A549 (cell line): ENCODE results near the gene GJB2.

Experiments
- CEBPB ChIP-seq, 2 experiments: fragments of >200 bp in 1 of 2; sonication (Bioruptor Twin) in 1 of 2; formaldehyde crosslinking in 1 of 2; IDR thresholded peaks; 2 replicates each; pipeline ENCODE4 v1.6.1; 2012 to 2016
- CHD4 ChIP-seq: fragments of 200-600 bp; sonication (generic); IDR thresholded peaks from 2 replicates; pipeline ENCODE4 v1.6.1; 2016; ENCODE audit warnings: antibody characterized with exemption, mild to moderate bottlenecking, borderline replicate concordance
- POLR2A ChIP-seq: IDR thresholded peaks from 2 replicates; pipeline ENCODE4 v1.6.1; 2012; ENCODE audit warnings: mild to moderate bottlenecking, low read length
- TF ChIP-seq, protein P1 (sequence below): IDR thresholded peaks from 2 replicates; pipeline ENCODE4 v1.6.1; 2012
- TF ChIP-seq, protein P2 (sequence below): fragments of >200 bp; sonication (Bioruptor Twin); formaldehyde crosslinking; IDR thresholded peaks from 3 replicates; pipeline ENCODE4 v1.5.1; 2016
- TF ChIP-seq, protein P3 (sequence below): IDR thresholded peaks from 2 replicates; pipeline ENCODE4 v1.6.1; 2012; ENCODE audit warnings: low read depth, borderline replicate concordance

DNA sequence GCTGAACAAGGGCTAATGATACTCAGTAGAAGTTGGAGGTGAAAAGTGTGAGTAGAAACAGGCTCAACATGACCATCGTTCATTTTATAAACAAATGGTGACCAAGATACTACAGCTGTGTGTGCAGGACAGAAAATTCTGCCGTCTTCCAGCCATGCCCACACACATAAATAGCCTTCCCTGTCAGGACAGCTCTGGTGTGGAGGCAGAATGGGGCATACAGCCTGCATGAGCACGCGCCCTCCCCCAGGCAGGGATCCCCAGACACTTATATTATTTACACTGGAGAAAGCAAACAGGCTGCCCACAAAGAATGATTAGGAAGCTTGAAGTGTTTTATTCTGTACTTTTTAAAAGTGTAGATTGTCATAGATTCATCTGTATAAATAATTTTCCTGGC lies 52.3 kb downstream of the GJB2 start:
- TF ChIP-seq, protein P1, sequence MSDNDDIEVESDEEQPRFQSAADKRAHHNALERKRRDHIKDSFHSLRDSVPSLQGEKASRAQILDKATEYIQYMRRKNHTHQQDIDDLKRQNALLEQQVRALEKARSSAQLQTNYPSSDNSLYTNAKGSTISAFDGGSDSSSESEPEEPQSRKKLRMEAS, result no peak
- TF ChIP-seq, protein P2, sequence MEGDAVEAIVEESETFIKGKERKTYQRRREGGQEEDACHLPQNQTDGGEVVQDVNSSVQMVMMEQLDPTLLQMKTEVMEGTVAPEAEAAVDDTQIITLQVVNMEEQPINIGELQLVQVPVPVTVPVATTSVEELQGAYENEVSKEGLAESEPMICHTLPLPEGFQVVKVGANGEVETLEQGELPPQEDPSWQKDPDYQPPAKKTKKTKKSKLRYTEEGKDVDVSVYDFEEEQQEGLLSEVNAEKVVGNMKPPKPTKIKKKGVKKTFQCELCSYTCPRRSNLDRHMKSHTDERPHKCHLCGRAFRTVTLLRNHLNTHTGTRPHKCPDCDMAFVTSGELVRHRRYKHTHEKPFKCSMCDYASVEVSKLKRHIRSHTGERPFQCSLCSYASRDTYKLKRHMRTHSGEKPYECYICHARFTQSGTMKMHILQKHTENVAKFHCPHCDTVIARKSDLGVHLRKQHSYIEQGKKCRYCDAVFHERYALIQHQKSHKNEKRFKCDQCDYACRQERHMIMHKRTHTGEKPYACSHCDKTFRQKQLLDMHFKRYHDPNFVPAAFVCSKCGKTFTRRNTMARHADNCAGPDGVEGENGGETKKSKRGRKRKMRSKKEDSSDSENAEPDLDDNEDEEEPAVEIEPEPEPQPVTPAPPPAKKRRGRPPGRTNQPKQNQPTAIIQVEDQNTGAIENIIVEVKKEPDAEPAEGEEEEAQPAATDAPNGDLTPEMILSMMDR, result no peak
- TF ChIP-seq POLR2A, result no peak
- TF ChIP-seq, protein P3, sequence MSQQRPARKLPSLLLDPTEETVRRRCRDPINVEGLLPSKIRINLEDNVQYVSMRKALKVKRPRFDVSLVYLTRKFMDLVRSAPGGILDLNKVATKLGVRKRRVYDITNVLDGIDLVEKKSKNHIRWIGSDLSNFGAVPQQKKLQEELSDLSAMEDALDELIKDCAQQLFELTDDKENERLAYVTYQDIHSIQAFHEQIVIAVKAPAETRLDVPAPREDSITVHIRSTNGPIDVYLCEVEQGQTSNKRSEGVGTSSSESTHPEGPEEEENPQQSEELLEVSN, result no peak
- no peak for TF ChIP-seq CEBPB (IDR thresholded peaks at IDR 0.05)
- no peak for TF ChIP-seq CHD4
